HepG2 (cell line): ENCODE measurements around the gene MAST1. TPM values are rescaled to one million over a fixed set of nuclear protein-coding genes. Genes with fewer than 3 reads are reported as not detected.

Experiments used
- ARID5B ChIP-seq: IDR thresholded peaks from 2 replicates; pipeline ENCODE4 v1.4.0; 2020; ENCODE audit warnings: mild to moderate bottlenecking, missing genetic modification reagents
- ARNTL ChIP-seq: sonication (generic); formaldehyde crosslinking; IDR thresholded peaks from 2 replicates; pipeline ENCODE4 v1.4.0; 2020; ENCODE audit warnings: mild to moderate bottlenecking, missing genetic modification reagents
- BORCS8-MEF2B ChIP-seq: sonication (generic); formaldehyde crosslinking; IDR thresholded peaks from 2 replicates; pipeline ENCODE4 v1.8.0; 2022; ENCODE audit warnings: mild to moderate bottlenecking, missing genetic modification reagents
- NFIC ChIP-seq: IDR thresholded peaks from 2 replicates; pipeline ENCODE4 v1.6.1; 2012; ENCODE audit warnings: mild to moderate bottlenecking, low read length, inconsistent platforms
- POLR2A ChIP-seq, 2 experiments: IDR thresholded peaks; 2 replicates each; pipeline ENCODE4 v1.6.1; 2011; ENCODE audit warnings: low read depth in 2 of 2, low read length in 2 of 2, mild to moderate bottlenecking in 1 of 2, moderate library complexity in 1 of 2; ENCODE audit not compliant: insufficient read depth in 1 of 2
- RORA ChIP-seq: sonication (generic); formaldehyde crosslinking; IDR thresholded peaks from 2 replicates; pipeline ENCODE4 v1.5.0; 2020; ENCODE audit warnings: mild to moderate bottlenecking, missing genetic modification reagents, moderate library complexity
- SRF ChIP-seq: IDR thresholded peaks from 2 replicates; pipeline ENCODE4 v1.6.1; 2011; ENCODE audit warnings: mild to moderate bottlenecking, low read depth, low read length, moderate library complexity
- ZFP1 ChIP-seq: IDR thresholded peaks from 2 replicates; pipeline ENCODE4 v1.6.1; 2016
- ZNF138 ChIP-seq: sonication (generic); formaldehyde crosslinking; IDR thresholded peaks from 2 replicates; pipeline ENCODE4 v1.5.0; 2020; ENCODE audit warnings: mild to moderate bottlenecking, low read depth, missing genetic modification reagents
- ZNF253 ChIP-seq: sonication (generic); formaldehyde crosslinking; IDR thresholded peaks from 2 replicates; pipeline ENCODE4 v1.8.0; 2022; ENCODE audit warnings: mild to moderate bottlenecking, missing genetic modification reagents, borderline replicate concordance
- ZNF468 ChIP-seq: sonication (generic); formaldehyde crosslinking; IDR thresholded peaks from 2 replicates; pipeline ENCODE4 v1.8.0; 2022; ENCODE audit warnings: mild to moderate bottlenecking, moderate library complexity, missing genetic modification reagents
- ZNF614 ChIP-seq: IDR thresholded peaks from 2 replicates; pipeline ENCODE4 v1.6.1; 2018; ENCODE audit warnings: missing biosample characterization, missing genetic modification reagents, inconsistent platforms, borderline replicate concordance
- ZNF619 ChIP-seq: sonication (generic); formaldehyde crosslinking; IDR thresholded peaks from 2 replicates; pipeline ENCODE4 v1.4.0; 2020; ENCODE audit warnings: mild to moderate bottlenecking, missing genetic modification reagents
- ZNF687 ChIP-seq: sonication (generic); formaldehyde crosslinking; IDR thresholded peaks from 2 replicates; pipeline ENCODE4 v1.5.1; 2020; ENCODE audit warnings: mild to moderate bottlenecking, missing genetic modification reagents, moderate library complexity
- ZNF790 ChIP-seq: sonication (generic); formaldehyde crosslinking; IDR thresholded peaks from 2 replicates; pipeline ENCODE4 v1.8.0; 2022; ENCODE audit warnings: missing genetic modification reagents, mild to moderate bottlenecking, borderline replicate concordance
- ZNF83 ChIP-seq: sonication (generic); formaldehyde crosslinking; IDR thresholded peaks from 2 replicates; pipeline ENCODE4 v1.4.0; 2020; ENCODE audit warnings: missing genetic modification reagents, mild to moderate bottlenecking, borderline replicate concordance
- ZSCAN12 ChIP-seq: sonication (generic); formaldehyde crosslinking; IDR thresholded peaks from 2 replicates; pipeline ENCODE4 v1.9.0; 2021; ENCODE audit warnings: mild to moderate bottlenecking, missing genetic modification reagents
- polyA plus RNA-seq, 8 experiments: library from polyadenylated mRNA; depleted of rRNA in 3 of 8; stranded (reverse) in 7 of 8; unstranded in 1 of 8; fragments of >200 nt; fragmentation: Illumina TruSeq in 4 of 8; extraction: Trizol in 4 of 8; gene quantifications; 2 replicates each; pipeline versions ENCODE4 v1.2.1 to v1.2.3, GENCODE V29; 2011 to 2016; ENCODE audit warnings: low read depth in 4 of 8, missing spikeins in 1 of 8, mixed read lengths in 1 of 8; ENCODE audit not compliant: insufficient read depth in 1 of 8
- total RNA-seq, 5 experiments: library from RNA; depleted of rRNA; stranded (reverse); fragments of >200 nt; fragmentation: Illumina TruSeq; extraction: Trizol; gene quantifications; 2 replicates each; pipeline ENCODE4 v1.2.3, GENCODE V29; 2016; ENCODE audit warnings: low read depth in 1 of 5

MAST1 gene
- total and polyA plus RNA-seq, 2 of the 13 experiments (the other 11 are each of a cell fraction or from before 2014, with no cell fraction given), result 0.73 to 4.7 TPM

GRCh38 chr19:12793290-12794195 lies 44.8 kb upstream of the MAST1 start (continued):
- TF ChIP-seq POLR2A (IDR thresholded peaks at IDR 0.05; ENCODE audit: insufficient read depth in 1 of 2, low read depth in 2 of 2, low read length in 2 of 2) (peak; percentile 47 to 65; a peak in 3 of 4 replicates), ZNF619 (CRISPR knock-in tag) (peak; percentile 64; the same call in 1 of the 2 replicates), BORCS8-MEF2B (no peak), ZNF687 (peak; percentile 87), RORA (no peak), ARNTL (CRISPR knock-in tag) (no peak), ZNF614 (CRISPR knock-in tag) (no peak), ZNF138 (no peak), ARID5B (CRISPR knock-in tag) (peak; percentile 61), ZNF468 (no peak), ZSCAN12 (CRISPR knock-in tag) (no peak), ZFP1 (CRISPR knock-in tag) (no peak), NFIC (no peak), SRF (peak; percentile 100), ZNF253 (CRISPR knock-in tag) (no peak), ZNF83 (CRISPR knock-in tag) (no peak), ZNF790 (CRISPR knock-in tag) (peak; percentile 91)
